Activated CD4-positive, alpha-beta T cell treated with anti-CD3 and anti-CD28 coated beads for 4 hours (primary cell): ENCODE data around the gene CFAP69.
"Not testable (repeated sequence)": the region's sequence is repeated elsewhere in the genome, so short reads cannot be mapped to it uniquely, and the experiment has no call there.

Experiments used
- DNase-seq, 2 donors: peaks; one replicate each; pipeline ENCODE4 v3.0.0-alpha.2; 2020

Gene CFAP69

GRCh38 chr7:90232430-90232829 is 12.5 kb upstream of the CFAP69 start:
- DNase-seq, result no peak

- no peak for DNase-seq
These were observed 11.4 kb upstream of the CFAP69 start for GRCh38 chr7:90233569-90233968.

- no peak for DNase-seq
These were observed 8.2 kb upstream of the CFAP69 start for GRCh38 chr7:90236721-90237289.

- DNase-seq, result no peak
These were observed 7.0 kb upstream of the CFAP69 start for GRCh38 chr7:90238022-90238421.

- no peak for DNase-seq
These were observed 6.4 kb upstream of the CFAP69 start for GRCh38 chr7:90238583-90238982.

- no peak for DNase-seq
These were observed 5.9 kb upstream of the CFAP69 start for GRCh38 chr7:90239050-90239449.

GRCh38 chr7:90239625-90240228 is 5.2 kb upstream of the CFAP69 start:
- DNase-seq, result no peak

GRCh38 chr7:90242369-90243168 is 2.4 kb upstream of the CFAP69 start:
- no peak for DNase-seq

GRCh38 chr7:90243556-90243955 is 1.4 kb upstream of the CFAP69 start:
- no peak for DNase-seq

GRCh38 chr7:90244565-90244908 is 437 bp upstream of the CFAP69 start:
- DNase-seq, result no peak

- DNase-seq, result no peak
These were observed 1.2 kb downstream of the CFAP69 start for GRCh38 chr7:90246171-90246570.

- DNase-seq, result no peak
These were observed 3.7 kb downstream of the CFAP69 start for GRCh38 chr7:90248706-90249105.

GRCh38 chr7:90250601-90251303 is 5.8 kb downstream of the CFAP69 start:
- DNase-seq, result no peak

- no peak for DNase-seq
These were observed 6.3 kb downstream of the CFAP69 start for GRCh38 chr7:90251304-90251635.

GRCh38 chr7:90256011-90256410 is 11.0 kb downstream of the CFAP69 start:
- DNase-seq, result not testable (repeated sequence)

- DNase-seq, result no peak
These were observed 11.8 kb downstream of the CFAP69 start for GRCh38 chr7:90256778-90257177.

- DNase-seq, result no peak
These were observed 16.5 kb downstream of the CFAP69 start for GRCh38 chr7:90261441-90261840.

GRCh38 chr7:90262438-90262837 is 17.5 kb downstream of the CFAP69 start:
- DNase-seq, result no peak

- DNase-seq, result no peak
These were observed 21.8 kb downstream of the CFAP69 start for GRCh38 chr7:90266808-90267207.

- no peak for DNase-seq
These were observed 22.4 kb downstream of the CFAP69 start for GRCh38 chr7:90267263-90267858.

GRCh38 chr7:90269163-90269562 is 24.2 kb downstream of the CFAP69 start:
- no peak for DNase-seq

GRCh38 chr7:90270431-90271178 is 25.6 kb downstream of the CFAP69 start:
- no peak for DNase-seq

GRCh38 chr7:90271753-90272152 is 26.8 kb downstream of the CFAP69 start:
- DNase-seq, result no peak
